Measurements from ENCODE around the gene ARHGAP35.

The ARHGAP35 gene

DNA sequence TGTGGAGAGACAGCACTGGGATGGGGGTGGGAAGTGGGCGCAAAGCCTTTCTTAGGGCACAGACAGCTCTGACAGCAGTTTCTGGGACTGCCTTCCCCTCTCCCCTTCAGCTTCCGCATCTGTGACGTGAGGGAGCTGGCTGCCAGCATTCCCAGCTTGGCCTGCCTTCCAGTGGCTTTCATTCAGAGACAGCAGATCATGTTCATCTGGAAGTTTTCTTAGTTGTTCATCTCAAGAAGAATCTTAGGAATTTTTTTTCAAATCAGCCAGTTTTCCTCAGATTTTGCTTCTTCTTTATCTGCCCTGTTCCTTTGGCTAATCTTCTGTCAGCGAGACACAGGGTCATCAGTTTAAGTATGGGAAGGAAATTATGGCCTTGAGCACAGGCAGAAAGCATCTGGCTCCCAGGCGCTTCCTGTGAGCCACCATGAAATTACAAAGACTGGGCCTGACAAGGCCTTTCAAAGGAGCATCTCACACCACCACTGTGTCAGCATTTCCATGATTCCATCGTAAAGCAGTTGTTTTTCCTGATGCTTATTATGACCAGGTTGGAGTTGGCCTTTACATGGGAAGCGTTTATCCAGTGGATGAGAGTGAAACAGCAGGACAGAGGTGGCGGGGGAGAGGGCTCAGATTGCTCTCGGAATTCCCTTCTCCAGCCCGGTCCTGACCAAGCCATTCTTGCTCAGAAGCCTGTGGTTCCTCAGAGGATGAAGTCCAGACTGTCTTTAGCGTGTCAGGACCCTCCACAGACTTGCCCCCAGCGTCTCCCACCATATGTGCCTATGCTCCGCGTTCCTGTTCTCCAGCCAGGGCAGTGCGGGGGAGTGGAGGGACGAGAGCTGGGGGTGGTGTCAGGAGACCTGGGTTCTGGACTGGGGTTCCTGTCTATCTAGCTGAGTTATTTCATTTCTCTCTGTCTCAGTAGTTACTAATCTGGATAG, 43.6 kb downstream of the ARHGAP35 start:
- peak; percentile 93 for DNase-seq

DNA sequence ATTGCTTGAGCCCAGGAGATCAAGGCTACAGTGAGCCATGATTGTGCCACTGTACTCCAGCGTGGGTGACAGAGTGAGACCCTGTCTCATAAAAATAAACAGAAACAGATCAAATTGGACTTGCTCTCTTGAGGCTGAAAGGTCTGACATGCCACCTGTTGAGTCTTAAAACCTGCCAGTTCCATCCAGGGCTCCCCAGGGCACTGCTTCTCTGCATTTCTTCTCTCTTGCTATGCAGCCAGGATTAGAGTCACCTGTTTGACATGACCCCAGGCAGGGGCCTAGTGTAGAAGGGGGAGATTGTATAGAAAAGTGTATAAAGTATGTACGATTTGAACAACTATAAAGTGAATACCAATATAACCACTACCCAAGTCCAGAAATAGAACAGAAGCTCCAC, 45.4 kb downstream of the ARHGAP35 start:
- no peak for DNase-seq

DNA sequence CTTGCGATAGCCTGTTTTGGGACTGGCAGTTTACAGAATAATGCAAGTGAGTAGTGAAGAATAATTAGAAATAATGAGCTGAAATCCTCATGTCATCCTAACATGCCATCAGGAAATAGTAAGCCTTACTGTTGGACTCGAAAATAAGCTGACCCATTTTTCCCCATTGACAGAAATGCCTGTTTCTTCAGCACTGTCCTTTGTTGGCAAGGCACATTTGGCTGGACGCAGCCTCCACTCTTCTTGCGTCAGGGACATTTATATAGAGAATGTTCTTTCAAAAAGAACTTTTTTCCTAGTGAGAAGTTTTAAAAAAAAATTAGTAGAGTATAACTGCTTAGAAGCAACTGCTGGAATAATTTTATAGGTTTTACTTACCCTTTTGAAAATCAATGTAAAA, 47.1 kb downstream of the ARHGAP35 start:
- no peak for DNase-seq

- no peak for DNase-seq
Measured at GRCh38 chr19:46909356-46909755, 48.6 kb downstream of the ARHGAP35 start.

All from fibroblast of skin of abdomen (primary cell).